HEK293 (cell line): ENCODE data around the gene CLEC1A.

ENCODE experiments used
- CTCF ChIA-PET: fragments of 350-600 bp; formaldehyde crosslinking; extraction: SDS; loops from one replicate; lab custom pipeline; 2021; ENCODE audit warnings: antibody characterized with exemption; lab: Yijun Ruan, JAX
- POLR2A ChIA-PET: fragments of 300-600 bp; formaldehyde crosslinking; extraction: SDS; loops from one replicate; lab custom pipeline; 2020; ENCODE audit warnings: antibody characterized with exemption, inconsistent platforms; lab: Yijun Ruan, JAX
- H3K27ac ChIP-seq: fragments of 200-500 bp; sonication (Bioruptor generic); 2 replicates; pipeline ENCODE4 v1.5.1; 2014; ENCODE audit warnings: low read depth, low read length, control low read depth, inconsistent platforms; ENCODE audit errors: extremely low read depth
- H3K36me3 ChIP-seq, 2 experiments: fragments of 200-500 bp in 1 of 2; sonication (Bioruptor generic) in 1 of 2; 1 replicate in 1 of 2; 2 replicates in 1 of 2; pipeline ENCODE4 v1.5.1; 2014 to 2017; ENCODE audit warnings: inconsistent platforms in 2 of 2, low read length in 2 of 2; ENCODE audit not compliant: control insufficient read depth in 2 of 2, insufficient read depth in 1 of 2
- H3K4me1 ChIP-seq: fragments of 200-500 bp; sonication (Bioruptor generic); 2 replicates; pipeline ENCODE4 v1.5.1; 2014; ENCODE audit warnings: mild to moderate bottlenecking, low read length, inconsistent platforms; ENCODE audit not compliant: control insufficient read depth, insufficient read depth
- H3K4me3 ChIP-seq: 2 replicates; pipeline ENCODE4 v1.5.1; 2011; ENCODE audit warnings: low read depth, mild to moderate bottlenecking, control low read depth, low read length, moderate library complexity
- H3K9me3 ChIP-seq: fragments of 200-500 bp; sonication (Bioruptor generic); 2 replicates; pipeline ENCODE4 v1.5.1; 2014; ENCODE audit warnings: low read depth, low read length, inconsistent platforms; ENCODE audit not compliant: control insufficient read depth, insufficient read depth
- OSR2 ChIP-seq: fragments of 450-650 bp; formaldehyde crosslinking; IDR thresholded peaks from 2 replicates; pipeline ENCODE4 v1.5.1; 2016; ENCODE audit warnings: missing biosample characterization, missing genetic modification characterization
- PRDM1 ChIP-seq: fragments of 450-650 bp; formaldehyde crosslinking; IDR thresholded peaks from 2 replicates; pipeline ENCODE4; 2016; ENCODE audit warnings: missing biosample characterization, missing genetic modification characterization
- TCF7L2 ChIP-seq: IDR thresholded peaks from 2 replicates; pipeline ENCODE4 v1.6.1; 2011; ENCODE audit warnings: low read depth, mild to moderate bottlenecking, inconsistent platforms, low read length, moderate library complexity, borderline replicate concordance
- ZBTB17 ChIP-seq: fragments of 450-650 bp; formaldehyde crosslinking; IDR thresholded peaks from 2 replicates; pipeline ENCODE4 v1.5.1; 2016; ENCODE audit warnings: missing biosample characterization, missing genetic modification characterization
- ZFHX2 ChIP-seq: fragments of 450-650 bp; formaldehyde crosslinking; conservative IDR thresholded peaks from 2 replicates; pipeline ENCODE4 v1.5.1; 2016; ENCODE audit warnings: missing biosample characterization, missing genetic modification characterization
- ZNF416 ChIP-seq: fragments of 450-650 bp; formaldehyde crosslinking; IDR thresholded peaks from 2 replicates; pipeline ENCODE4 v1.5.1; 2016; ENCODE audit warnings: missing biosample characterization, missing genetic modification characterization
- ZNF792 ChIP-seq: fragments of 450-650 bp; formaldehyde crosslinking; IDR thresholded peaks from 2 replicates; pipeline ENCODE4 v1.5.1; 2016; ENCODE audit warnings: missing biosample characterization, missing genetic modification characterization
- ZNF837 ChIP-seq: fragments of 450-650 bp; formaldehyde crosslinking; IDR thresholded peaks from 2 replicates; pipeline ENCODE4 v1.5.1; 2016; ENCODE audit warnings: missing biosample characterization, missing genetic modification characterization
- TF ChIP-seq, protein P1 (sequence below): fragments of 450-650 bp; formaldehyde crosslinking; IDR thresholded peaks from 2 replicates; pipeline ENCODE4 v1.5.1; 2016; ENCODE audit warnings: missing biosample characterization, missing genetic modification characterization, borderline replicate concordance
- TF ChIP-seq, protein P2 (sequence below): fragments of 450-650 bp; formaldehyde crosslinking; IDR thresholded peaks from 2 replicates; pipeline ENCODE4 v1.5.1; 2017; ENCODE audit warnings: missing biosample characterization, missing genetic modification characterization
- TF ChIP-seq, protein P3 (sequence below): fragments of 450-650 bp; formaldehyde crosslinking; IDR thresholded peaks from 2 replicates; pipeline ENCODE4 v1.5.1; 2017; ENCODE audit warnings: missing biosample characterization, missing genetic modification characterization
- TF ChIP-seq, protein P4 (sequence below): fragments of 450-650 bp; formaldehyde crosslinking; IDR thresholded peaks from 2 replicates; pipeline ENCODE4 v1.5.1; 2016; ENCODE audit warnings: missing biosample characterization, missing genetic modification characterization

CLEC1A gene

DNA sequence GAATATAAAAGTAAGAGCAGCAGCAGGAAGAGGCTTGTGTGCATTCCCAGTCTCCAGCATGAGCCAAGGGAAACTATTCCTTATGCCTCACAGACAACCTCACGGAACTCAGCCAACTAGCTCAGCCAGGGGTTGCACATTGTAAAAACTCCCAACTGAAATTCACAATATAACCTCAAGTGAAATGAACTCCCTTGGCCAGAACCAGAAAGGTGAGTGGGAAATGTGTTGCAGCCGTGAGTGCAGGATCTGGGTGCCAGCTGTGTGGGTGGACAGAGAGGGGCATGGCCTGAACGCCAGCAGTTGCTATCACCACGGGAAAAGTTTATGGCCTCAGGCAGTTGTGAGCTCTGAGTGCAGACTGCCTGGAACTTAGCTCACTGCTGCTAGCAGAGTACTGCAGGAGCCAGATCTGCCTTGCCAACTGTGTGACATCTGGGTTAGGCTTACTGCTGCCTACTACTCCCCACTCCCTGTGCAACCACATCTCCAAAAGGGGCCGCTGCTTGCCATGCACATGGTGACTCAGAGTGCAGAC is 2.3 kb upstream of the CLEC1A start:
- ChIA-PET POLR2A (no interaction called here), CTCF (no interaction called here)
- Histone ChIP-seq H3K36me3 (no peaks in the 10 kb centered on the region), H3K4me3 (no peak overlapping the region), H3K27ac (no peak overlapping the region), H3K4me1 (no peaks in the 10 kb centered on the region)
- TF ChIP-seq ZNF792 (tag by site-specific recombination) (no peak), ZFHX2 (tag by site-specific recombination) (peak; percentile 44), ZBTB17 (tag by site-specific recombination) (0 out of 2 replicates have a peak, but pooled peaks have one; percentile 27), ZNF416 (tag by site-specific recombination) (no peak), TCF7L2 (no peak)
- TF ChIP-seq, protein P1, sequence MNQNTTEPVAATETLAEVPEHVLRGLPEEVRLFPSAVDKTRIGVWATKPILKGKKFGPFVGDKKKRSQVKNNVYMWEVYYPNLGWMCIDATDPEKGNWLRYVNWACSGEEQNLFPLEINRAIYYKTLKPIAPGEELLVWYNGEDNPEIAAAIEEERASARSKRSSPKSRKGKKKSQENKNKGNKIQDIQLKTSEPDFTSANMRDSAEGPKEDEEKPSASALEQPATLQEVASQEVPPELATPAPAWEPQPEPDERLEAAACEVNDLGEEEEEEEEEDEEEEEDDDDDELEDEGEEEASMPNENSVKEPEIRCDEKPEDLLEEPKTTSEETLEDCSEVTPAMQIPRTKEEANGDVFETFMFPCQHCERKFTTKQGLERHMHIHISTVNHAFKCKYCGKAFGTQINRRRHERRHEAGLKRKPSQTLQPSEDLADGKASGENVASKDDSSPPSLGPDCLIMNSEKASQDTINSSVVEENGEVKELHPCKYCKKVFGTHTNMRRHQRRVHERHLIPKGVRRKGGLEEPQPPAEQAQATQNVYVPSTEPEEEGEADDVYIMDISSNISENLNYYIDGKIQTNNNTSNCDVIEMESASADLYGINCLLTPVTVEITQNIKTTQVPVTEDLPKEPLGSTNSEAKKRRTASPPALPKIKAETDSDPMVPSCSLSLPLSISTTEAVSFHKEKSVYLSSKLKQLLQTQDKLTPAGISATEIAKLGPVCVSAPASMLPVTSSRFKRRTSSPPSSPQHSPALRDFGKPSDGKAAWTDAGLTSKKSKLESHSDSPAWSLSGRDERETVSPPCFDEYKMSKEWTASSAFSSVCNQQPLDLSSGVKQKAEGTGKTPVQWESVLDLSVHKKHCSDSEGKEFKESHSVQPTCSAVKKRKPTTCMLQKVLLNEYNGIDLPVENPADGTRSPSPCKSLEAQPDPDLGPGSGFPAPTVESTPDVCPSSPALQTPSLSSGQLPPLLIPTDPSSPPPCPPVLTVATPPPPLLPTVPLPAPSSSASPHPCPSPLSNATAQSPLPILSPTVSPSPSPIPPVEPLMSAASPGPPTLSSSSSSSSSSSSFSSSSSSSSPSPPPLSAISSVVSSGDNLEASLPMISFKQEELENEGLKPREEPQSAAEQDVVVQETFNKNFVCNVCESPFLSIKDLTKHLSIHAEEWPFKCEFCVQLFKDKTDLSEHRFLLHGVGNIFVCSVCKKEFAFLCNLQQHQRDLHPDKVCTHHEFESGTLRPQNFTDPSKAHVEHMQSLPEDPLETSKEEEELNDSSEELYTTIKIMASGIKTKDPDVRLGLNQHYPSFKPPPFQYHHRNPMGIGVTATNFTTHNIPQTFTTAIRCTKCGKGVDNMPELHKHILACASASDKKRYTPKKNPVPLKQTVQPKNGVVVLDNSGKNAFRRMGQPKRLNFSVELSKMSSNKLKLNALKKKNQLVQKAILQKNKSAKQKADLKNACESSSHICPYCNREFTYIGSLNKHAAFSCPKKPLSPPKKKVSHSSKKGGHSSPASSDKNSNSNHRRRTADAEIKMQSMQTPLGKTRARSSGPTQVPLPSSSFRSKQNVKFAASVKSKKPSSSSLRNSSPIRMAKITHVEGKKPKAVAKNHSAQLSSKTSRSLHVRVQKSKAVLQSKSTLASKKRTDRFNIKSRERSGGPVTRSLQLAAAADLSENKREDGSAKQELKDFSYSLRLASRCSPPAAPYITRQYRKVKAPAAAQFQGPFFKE (tag by site-specific recombination): no peak
- TF ChIP-seq, all 188 proteins: peak for 2
- H3K9me3 ChIP-seq: no peaks in the 10 kb centered on the region

DNA sequence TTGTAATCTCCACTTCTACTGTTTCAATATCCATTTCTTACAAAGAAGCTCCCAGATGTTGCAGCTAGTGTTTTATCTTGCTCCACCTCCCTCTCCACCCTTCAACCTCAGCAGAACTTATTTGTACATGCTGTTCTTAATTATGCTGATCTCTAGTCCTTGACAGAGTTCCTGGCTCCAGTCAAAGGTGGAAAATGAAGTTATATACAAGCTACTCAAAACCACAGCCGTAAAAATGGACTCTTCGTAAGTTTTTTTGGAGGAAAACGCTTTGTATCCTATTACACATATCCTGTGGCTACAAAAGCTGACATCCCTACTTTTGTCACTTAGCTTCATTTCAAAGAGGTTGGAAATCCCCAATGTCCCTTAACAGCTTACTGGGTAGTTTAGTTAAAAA is 1.3 kb downstream of the CLEC1A start:
- no peaks in the 10 kb centered on the region for H3K36me3 ChIP-seq
- ChIA-PET CTCF (interaction anchor here (0.5 kb wide), 1 partner anchor 88 kb away, joined by 3 read pairs; no protein-coding TSS in a partner anchor), POLR2A (no interaction called here)
- TF ChIP-seq ZNF837 (tag by site-specific recombination) (no peak), OSR2 (tag by site-specific recombination) (0 out of 2 replicates have a peak, but pooled peaks have one; percentile 6)
- TF ChIP-seq, protein P2, sequence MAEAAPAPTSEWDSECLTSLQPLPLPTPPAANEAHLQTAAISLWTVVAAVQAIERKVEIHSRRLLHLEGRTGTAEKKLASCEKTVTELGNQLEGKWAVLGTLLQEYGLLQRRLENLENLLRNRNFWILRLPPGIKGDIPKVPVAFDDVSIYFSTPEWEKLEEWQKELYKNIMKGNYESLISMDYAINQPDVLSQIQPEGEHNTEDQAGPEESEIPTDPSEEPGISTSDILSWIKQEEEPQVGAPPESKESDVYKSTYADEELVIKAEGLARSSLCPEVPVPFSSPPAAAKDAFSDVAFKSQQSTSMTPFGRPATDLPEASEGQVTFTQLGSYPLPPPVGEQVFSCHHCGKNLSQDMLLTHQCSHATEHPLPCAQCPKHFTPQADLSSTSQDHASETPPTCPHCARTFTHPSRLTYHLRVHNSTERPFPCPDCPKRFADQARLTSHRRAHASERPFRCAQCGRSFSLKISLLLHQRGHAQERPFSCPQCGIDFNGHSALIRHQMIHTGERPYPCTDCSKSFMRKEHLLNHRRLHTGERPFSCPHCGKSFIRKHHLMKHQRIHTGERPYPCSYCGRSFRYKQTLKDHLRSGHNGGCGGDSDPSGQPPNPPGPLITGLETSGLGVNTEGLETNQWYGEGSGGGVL: no peak
- TF ChIP-seq, protein P3, sequence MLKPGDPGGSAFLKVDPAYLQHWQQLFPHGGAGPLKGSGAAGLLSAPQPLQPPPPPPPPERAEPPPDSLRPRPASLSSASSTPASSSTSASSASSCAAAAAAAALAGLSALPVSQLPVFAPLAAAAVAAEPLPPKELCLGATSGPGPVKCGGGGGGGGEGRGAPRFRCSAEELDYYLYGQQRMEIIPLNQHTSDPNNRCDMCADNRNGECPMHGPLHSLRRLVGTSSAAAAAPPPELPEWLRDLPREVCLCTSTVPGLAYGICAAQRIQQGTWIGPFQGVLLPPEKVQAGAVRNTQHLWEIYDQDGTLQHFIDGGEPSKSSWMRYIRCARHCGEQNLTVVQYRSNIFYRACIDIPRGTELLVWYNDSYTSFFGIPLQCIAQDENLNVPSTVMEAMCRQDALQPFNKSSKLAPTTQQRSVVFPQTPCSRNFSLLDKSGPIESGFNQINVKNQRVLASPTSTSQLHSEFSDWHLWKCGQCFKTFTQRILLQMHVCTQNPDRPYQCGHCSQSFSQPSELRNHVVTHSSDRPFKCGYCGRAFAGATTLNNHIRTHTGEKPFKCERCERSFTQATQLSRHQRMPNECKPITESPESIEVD (tag by site-specific recombination): peak; percentile 36; the same call in 1 of the 2 replicates
- no peak overlapping the region for H3K27ac ChIP-seq
- no peaks in the 10 kb centered on the region for H3K9me3 ChIP-seq
- H3K4me1 ChIP-seq: no peaks in the 10 kb centered on the region
- H3K4me3 ChIP-seq: no peak overlapping the region

DNA sequence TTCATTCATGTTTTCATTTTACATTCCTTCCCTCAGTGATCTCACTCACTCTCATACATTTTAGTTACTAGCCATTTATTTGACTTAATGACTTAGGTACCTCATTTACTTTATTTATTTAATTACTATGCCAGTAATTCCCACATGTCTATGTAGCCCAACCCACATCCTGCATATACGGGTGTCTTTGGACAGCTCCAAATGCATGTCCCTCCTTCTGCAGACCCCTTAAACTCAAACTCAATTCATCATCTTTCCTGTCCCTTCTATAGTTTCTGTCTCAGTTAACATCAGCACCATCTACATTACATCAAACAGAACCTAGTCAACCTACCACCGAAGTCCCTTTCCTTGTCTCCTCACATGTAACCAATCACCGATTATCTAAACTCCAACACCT is 2.8 kb downstream of the CLEC1A start:
- CTCF ChIA-PET: no interaction called here
- H3K36me3 ChIP-seq: no peaks in the 10 kb centered on the region
- H3K9me3 ChIP-seq: no peaks in the 10 kb centered on the region
- H3K4me3 ChIP-seq: no peak overlapping the region
- no peak overlapping the region for H3K27ac ChIP-seq
- H3K4me1 ChIP-seq: no peaks in the 10 kb centered on the region
- TF ChIP-seq, protein P4, sequence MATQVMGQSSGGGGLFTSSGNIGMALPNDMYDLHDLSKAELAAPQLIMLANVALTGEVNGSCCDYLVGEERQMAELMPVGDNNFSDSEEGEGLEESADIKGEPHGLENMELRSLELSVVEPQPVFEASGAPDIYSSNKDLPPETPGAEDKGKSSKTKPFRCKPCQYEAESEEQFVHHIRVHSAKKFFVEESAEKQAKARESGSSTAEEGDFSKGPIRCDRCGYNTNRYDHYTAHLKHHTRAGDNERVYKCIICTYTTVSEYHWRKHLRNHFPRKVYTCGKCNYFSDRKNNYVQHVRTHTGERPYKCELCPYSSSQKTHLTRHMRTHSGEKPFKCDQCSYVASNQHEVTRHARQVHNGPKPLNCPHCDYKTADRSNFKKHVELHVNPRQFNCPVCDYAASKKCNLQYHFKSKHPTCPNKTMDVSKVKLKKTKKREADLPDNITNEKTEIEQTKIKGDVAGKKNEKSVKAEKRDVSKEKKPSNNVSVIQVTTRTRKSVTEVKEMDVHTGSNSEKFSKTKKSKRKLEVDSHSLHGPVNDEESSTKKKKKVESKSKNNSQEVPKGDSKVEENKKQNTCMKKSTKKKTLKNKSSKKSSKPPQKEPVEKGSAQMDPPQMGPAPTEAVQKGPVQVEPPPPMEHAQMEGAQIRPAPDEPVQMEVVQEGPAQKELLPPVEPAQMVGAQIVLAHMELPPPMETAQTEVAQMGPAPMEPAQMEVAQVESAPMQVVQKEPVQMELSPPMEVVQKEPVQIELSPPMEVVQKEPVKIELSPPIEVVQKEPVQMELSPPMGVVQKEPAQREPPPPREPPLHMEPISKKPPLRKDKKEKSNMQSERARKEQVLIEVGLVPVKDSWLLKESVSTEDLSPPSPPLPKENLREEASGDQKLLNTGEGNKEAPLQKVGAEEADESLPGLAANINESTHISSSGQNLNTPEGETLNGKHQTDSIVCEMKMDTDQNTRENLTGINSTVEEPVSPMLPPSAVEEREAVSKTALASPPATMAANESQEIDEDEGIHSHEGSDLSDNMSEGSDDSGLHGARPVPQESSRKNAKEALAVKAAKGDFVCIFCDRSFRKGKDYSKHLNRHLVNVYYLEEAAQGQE (tag by site-specific recombination): 0 out of 2 replicates have a peak, but pooled peaks have one; percentile 52
- TF ChIP-seq PRDM1 (tag by site-specific recombination): no peak
- POLR2A ChIA-PET: no interaction called here
